ENCODE measurements around the gene TNS3. TPM values are rescaled to one million over a fixed set of nuclear protein-coding genes. Genes with fewer than 3 reads are reported as not detected.
"Not testable (repeated sequence)": the region's sequence is repeated elsewhere in the genome, so short reads cannot be mapped to it uniquely, and the experiment has no call there.

The TNS3 gene
- total RNA-seq, 4 donors from 2014 or later = 27.2 to 110 (median 47.5) TPM

GRCh38 chr7:47586925-47587324 is 5.0 kb upstream of the TNS3 start:
- Histone ChIP-seq H3K27me3 (no peaks in the 10 kb centered on the region), H3K4me3 (no peak overlapping the region), H3K9me3 (no peaks in the 10 kb centered on the region), H3K36me3 (no peaks in the 10 kb centered on the region), H3K4me1 (peaks cover 0 to 7% of the 10 kb centered on the region in 2 donors), H3K27ac (no peak overlapping the region)
- TF ChIP-seq, protein P1, sequence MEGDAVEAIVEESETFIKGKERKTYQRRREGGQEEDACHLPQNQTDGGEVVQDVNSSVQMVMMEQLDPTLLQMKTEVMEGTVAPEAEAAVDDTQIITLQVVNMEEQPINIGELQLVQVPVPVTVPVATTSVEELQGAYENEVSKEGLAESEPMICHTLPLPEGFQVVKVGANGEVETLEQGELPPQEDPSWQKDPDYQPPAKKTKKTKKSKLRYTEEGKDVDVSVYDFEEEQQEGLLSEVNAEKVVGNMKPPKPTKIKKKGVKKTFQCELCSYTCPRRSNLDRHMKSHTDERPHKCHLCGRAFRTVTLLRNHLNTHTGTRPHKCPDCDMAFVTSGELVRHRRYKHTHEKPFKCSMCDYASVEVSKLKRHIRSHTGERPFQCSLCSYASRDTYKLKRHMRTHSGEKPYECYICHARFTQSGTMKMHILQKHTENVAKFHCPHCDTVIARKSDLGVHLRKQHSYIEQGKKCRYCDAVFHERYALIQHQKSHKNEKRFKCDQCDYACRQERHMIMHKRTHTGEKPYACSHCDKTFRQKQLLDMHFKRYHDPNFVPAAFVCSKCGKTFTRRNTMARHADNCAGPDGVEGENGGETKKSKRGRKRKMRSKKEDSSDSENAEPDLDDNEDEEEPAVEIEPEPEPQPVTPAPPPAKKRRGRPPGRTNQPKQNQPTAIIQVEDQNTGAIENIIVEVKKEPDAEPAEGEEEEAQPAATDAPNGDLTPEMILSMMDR (IDR thresholded peaks at IDR 0.05) = no peak
- TF ChIP-seq POLR2A (IDR thresholded peaks at IDR 0.05) = no peak
- intact Hi-C loops (cut with DNase I; ENCODE audit: low total_unique reads) = no loop called here
- DNase-seq = no peak

DNA sequence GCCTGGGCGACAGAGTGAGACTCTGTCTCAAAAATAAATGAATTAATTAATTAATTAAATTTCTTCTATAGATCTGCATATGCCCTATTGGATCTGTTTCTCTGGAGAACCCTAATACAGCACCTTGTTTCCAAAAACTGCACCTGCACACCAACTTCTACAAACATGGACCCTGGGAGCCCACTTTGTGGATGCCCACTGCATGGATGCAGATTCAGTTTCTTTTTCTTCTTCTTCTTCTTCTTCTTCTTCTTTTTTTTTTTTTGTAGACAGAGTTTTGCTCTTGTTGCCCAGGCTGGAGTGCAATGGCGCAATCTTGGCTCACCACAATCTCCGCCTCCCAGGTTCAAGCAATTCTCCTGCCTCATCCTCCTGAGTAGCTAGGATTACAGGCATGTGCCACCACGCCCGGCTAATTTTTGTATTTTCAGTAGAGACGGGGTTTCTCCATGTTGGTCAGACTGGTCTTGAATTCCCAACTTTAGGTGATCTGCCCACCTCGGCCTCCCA is 4.3 kb upstream of the TNS3 start:
- H3K4me3 ChIP-seq; H3K27ac ChIP-seq; H3K4me1 ChIP-seq; intact Hi-C loops (cut with DNase I; ENCODE audit: low total_unique reads); DNase-seq; H3K36me3 ChIP-seq; H3K9me3 ChIP-seq; H3K27me3 ChIP-seq: not testable (repeated sequence)

- no peaks in the 10 kb centered on the region for H3K27me3 ChIP-seq
- TF ChIP-seq, protein P1 (IDR thresholded peaks at IDR 0.05) = no peak
- TF ChIP-seq POLR2A (IDR thresholded peaks at IDR 0.05) = no peak
- peak overlapping the region; percentile 91 to 96 for H3K27ac ChIP-seq
- no peak for DNase-seq
- intact Hi-C loops (cut with DNase I; ENCODE audit: low total_unique reads) = no loop called here
- peaks cover 0 to 7% of the 10 kb centered on the region in 2 donors for H3K4me1 ChIP-seq
- no peak overlapping the region for H3K4me3 ChIP-seq
- H3K9me3 ChIP-seq = no peaks in the 10 kb centered on the region
- no peaks in the 10 kb centered on the region for H3K36me3 ChIP-seq
These were observed 2.6 kb upstream of the TNS3 start for GRCh38 chr7:47584536-47584895.

DNA sequence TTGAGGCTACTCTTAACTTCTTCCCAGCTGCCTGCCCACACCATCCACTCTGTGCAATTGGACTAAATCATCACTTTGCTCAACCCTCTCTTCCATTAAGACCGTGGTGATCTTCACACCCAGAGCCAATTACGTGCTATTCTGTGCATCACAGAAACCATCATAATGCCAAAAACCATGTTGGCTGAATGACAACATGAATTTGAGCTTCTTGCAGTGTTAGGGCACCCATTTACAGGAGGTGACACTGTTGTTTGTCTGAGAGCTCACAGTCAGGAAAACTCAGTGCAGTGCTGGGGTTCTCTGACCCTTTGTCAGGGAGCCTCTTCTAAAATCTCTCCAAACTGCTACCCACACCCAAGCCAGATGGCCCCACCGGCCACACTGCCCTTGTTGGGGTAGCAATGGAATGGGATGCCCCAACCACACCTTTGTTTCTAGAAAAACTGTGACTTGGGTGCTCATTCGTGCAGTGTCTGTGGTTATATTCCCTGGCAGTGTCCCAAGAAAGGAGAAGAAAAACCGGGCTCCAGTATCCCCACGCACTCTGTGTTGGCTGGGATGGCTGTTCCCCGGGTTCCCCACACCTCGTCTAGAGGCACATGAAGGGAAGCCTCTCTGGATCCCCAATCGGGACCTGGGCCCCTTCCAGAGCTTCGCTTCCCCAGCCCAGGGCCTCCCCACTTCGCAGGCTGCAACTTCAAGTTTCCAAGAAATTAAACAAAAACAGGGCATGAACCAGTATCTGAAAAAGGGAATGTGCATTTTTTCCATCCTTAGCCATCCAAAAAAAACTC is 2.0 kb upstream of the TNS3 start:
- DNase-seq = no peak
- Histone ChIP-seq H3K4me3 (no peak overlapping the region), H3K4me1 (peaks cover 0 to 8% of the 10 kb centered on the region in 2 donors), H3K27ac (peak overlapping the region; percentile 91 to 96), H3K27me3 (no peaks in the 10 kb centered on the region), H3K9me3 (no peaks in the 10 kb centered on the region), H3K36me3 (no peaks in the 10 kb centered on the region)
- intact Hi-C loops (cut with DNase I; ENCODE audit: low total_unique reads) = no loop called here
- TF ChIP-seq, protein P1 (IDR thresholded peaks at IDR 0.05) = no peak
- TF ChIP-seq POLR2A (IDR thresholded peaks at IDR 0.05) = no peak

GRCh38 chr7:47582764-47583738 is 1.1 kb upstream of the TNS3 start:
- Histone ChIP-seq H3K27ac (peak overlapping the region; percentile 91 to 96), H3K36me3 (no peaks in the 10 kb centered on the region), H3K27me3 (no peaks in the 10 kb centered on the region), H3K4me3 (peak overlapping the region in 1 of 2 donors; percentile 89), H3K9me3 (no peaks in the 10 kb centered on the region), H3K4me1 (peaks cover 0 to 8% of the 10 kb centered on the region in 2 donors)
- no peak for TF ChIP-seq POLR2A (IDR thresholded peaks at IDR 0.05)
- TF ChIP-seq, protein P1 (IDR thresholded peaks at IDR 0.05) = peak in 1 of 4 experiments; percentile 6
- DNase-seq = peak; percentile 72 to 78
- intact Hi-C loops (cut with DNase I; ENCODE audit: low total_unique reads) = no loop called here

Measured in uterus (tissue), 4 donors.